Gastrocnemius medialis (tissue), 4 donors: ENCODE measurements around the gene APOD. TPM values are rescaled to one million over a fixed set of nuclear protein-coding genes. Genes with fewer than 3 reads are reported as not detected.

Experiments
- ATAC-seq, 2 donors: fragments of 150-250 bp; one replicate each; pipeline ENCODE4 v1.9.1; 2016
- DNase-seq, 2 donors: peaks; one replicate each; pipeline ENCODE4 v3.0.0-alpha.2; 2019
- H3K27ac ChIP-seq, 4 donors: fragments of 200-600 bp; sonication (generic); 1 replicate in 1 of 4; 2 replicates in 3 of 4; pipeline ENCODE4 v1.5.1; 2016 to 2018; ENCODE audit warnings: mild to moderate bottlenecking in 2 of 4, moderate library complexity in 1 of 4
- H3K27me3 ChIP-seq, 3 donors: fragments of 200-600 bp; sonication (generic) in 2 of 3; 1 replicate in 1 of 3; 2 replicates in 2 of 3; pipeline versions ENCODE4 v1.5.1 to v1.6.0; 2016 to 2019; ENCODE audit warnings: mild to moderate bottlenecking in 1 of 3, moderate library complexity in 1 of 3
- H3K36me3 ChIP-seq, 2 donors: fragments of 200-600 bp; sonication (generic) in 1 of 2; one replicate each; pipeline ENCODE4 v1.5.1; 2017 to 2018
- H3K4me1 ChIP-seq, 2 donors: fragments of 200-600 bp; sonication (generic) in 1 of 2; one replicate each; pipeline ENCODE4 v1.5.1; 2016 to 2017; ENCODE audit warnings: mild to moderate bottlenecking in 2 of 2
- H3K4me3 ChIP-seq, 4 donors: fragments of 200-600 bp; sonication (generic) in 3 of 4; 1 replicate in 1 of 4; 2 replicates in 3 of 4; pipeline ENCODE4 v1.5.1; 2016 to 2019; ENCODE audit warnings: mild to moderate bottlenecking in 2 of 4
- H3K9me3 ChIP-seq, 3 donors: fragments of 200-600 bp; sonication (generic) in 2 of 3; 1 replicate in 1 of 3; 2 replicates in 2 of 3; pipeline ENCODE4 v1.5.1; 2016 to 2019
- CTCF ChIP-seq, 5 experiments: fragments of 450-650 bp in 3 of 5; fragments of 200-600 bp in 2 of 5; sonication (generic) in 2 of 5; IDR thresholded peaks in 4 of 5; conservative IDR thresholded peaks in 1 of 5; 1 replicate in 4 of 5; 2 replicates in 1 of 5; pipeline ENCODE4 v1.5.1; 2016 to 2019; ENCODE audit warnings: antibody characterized with exemption in 5 of 5, mild to moderate bottlenecking in 3 of 5, moderate library complexity in 3 of 5
- POLR2A ChIP-seq, 2 donors: fragments of 450-650 bp; IDR thresholded peaks; one replicate each; pipeline ENCODE4 v1.6.1; 2017; ENCODE audit warnings: antibody characterized with exemption in 2 of 2, mild to moderate bottlenecking in 2 of 2, moderate library complexity in 2 of 2
- in situ Hi-C, 4 donors: fragments of 200-750 bp; cut with MboI; loops; one replicate each; pipeline versions ENCODE4 v1.15.0 to v1.8.0; 2017; ENCODE audit warnings: low sequenced_read_pairs in 4 of 4
- intact Hi-C: fragments of 100-400 bp; cut with DNase I; formaldehyde crosslinking; loops from one replicate; pipeline ENCODE4 v1.15.1; 2023; ENCODE audit warnings: low total_unique reads
- total RNA-seq, 4 donors: library from RNA; depleted of rRNA; stranded (reverse); fragments of >200 nt; gene quantifications; one replicate each; pipeline versions ENCODE4 v1.1.0 to v1.2.3, GENCODE V29; 2016

The APOD gene
- total RNA-seq, 4 donors from 2014 or later: 602 to 801 (median 626) TPM

- ATAC-seq (no peak), DNase-seq (no peak)
- no peaks in the 10 kb centered on the region for H3K27me3 ChIP-seq
- no peak overlapping the region for H3K27ac ChIP-seq
- intact Hi-C loops: no loop called here
- no peaks in the 10 kb centered on the region for H3K36me3 ChIP-seq
- peaks cover 23 to 24% of the 10 kb centered on the region in 2 donors for H3K4me1 ChIP-seq
- in situ Hi-C loops: loop anchor here in 1 of 4 donors (25.0 kb wide), 1 partner anchor 258 kb away; no protein-coding TSS in a partner anchor
- H3K9me3 ChIP-seq: no peaks in the 10 kb centered on the region
- peak overlapping the region in 3 of 4 donors; percentile 23 to 41 (median 33) for H3K4me3 ChIP-seq
- no peak for TF ChIP-seq CTCF (IDR thresholded peaks at IDR 0.05 in 4 of 5, conservative IDR thresholded peaks at IDR 0.05 in 1 of 5)
- no peak for TF ChIP-seq POLR2A (IDR thresholded peaks at IDR 0.05)
Measured at GRCh38 chr3:195579281-195579680, 4.5 kb downstream of the APOD start.

- Histone ChIP-seq H3K4me3 (peak overlapping the region in 2 of 4 donors; percentile 12 to 41), H3K9me3 (no peaks in the 10 kb centered on the region), H3K27me3 (no peaks in the 10 kb centered on the region), H3K27ac (no peak overlapping the region), H3K36me3 (no peaks in the 10 kb centered on the region), H3K4me1 (peaks cover 26 to 30% of the 10 kb centered on the region in 2 donors)
- intact Hi-C loops (no loop called here), in situ Hi-C loops (loop anchor here in 1 of 4 donors (25.0 kb wide), 1 partner anchor 259 kb away; no protein-coding TSS in a partner anchor)
- ATAC-seq (no peak), DNase-seq (no peak)
- TF ChIP-seq CTCF (IDR thresholded peaks at IDR 0.05 in 4 of 5, conservative IDR thresholded peaks at IDR 0.05 in 1 of 5): no peak
Measured at GRCh38 chr3:195578565-195578964, 5.2 kb downstream of the APOD start.

- intact Hi-C loops: no loop called here
Measured at GRCh38 chr3:195577645-195578177, 6.0 kb downstream of the APOD start.

GRCh38 chr3:195574497-195575304, 9.0 kb downstream of the APOD start:
- peak; percentile 92 to 95 for ATAC-seq
- TF ChIP-seq CTCF (IDR thresholded peaks at IDR 0.05 in 4 of 5, conservative IDR thresholded peaks at IDR 0.05 in 1 of 5) (no peak), POLR2A (IDR thresholded peaks at IDR 0.05) (no peak)
- Histone ChIP-seq H3K9me3 (no peaks in the 10 kb centered on the region), H3K36me3 (no peaks in the 10 kb centered on the region), H3K27ac (peak overlapping the region; percentile 75 to 90 (median 82)), H3K4me1 (peaks cover 21 to 31% of the 10 kb centered on the region in 2 donors), H3K4me3 (no peak overlapping the region), H3K27me3 (no peaks in the 10 kb centered on the region)
- in situ Hi-C loops (loop anchor here in 2 of 4 donors (25.0 kb wide), 1 partner anchor 263 kb away; no protein-coding TSS in a partner anchor), intact Hi-C loops (loop anchor here (2.0 kb wide), 1 partner anchor 14 kb away; no protein-coding TSS in a partner anchor)
- peak; percentile 78 to 87 for DNase-seq

More at GRCh38 chr3:195577645-195578177, 6.0 kb downstream of the APOD start:
- Histone ChIP-seq H3K36me3 (no peaks in the 10 kb centered on the region), H3K27ac (no peak overlapping the region), H3K4me1 (peaks cover 29 to 39% of the 10 kb centered on the region in 2 donors), H3K9me3 (no peaks in the 10 kb centered on the region), H3K4me3 (peak overlapping the region in 2 of 4 donors; percentile 1 to 12), H3K27me3 (no peaks in the 10 kb centered on the region)
- TF ChIP-seq CTCF (IDR thresholded peaks at IDR 0.05 in 4 of 5, conservative IDR thresholded peaks at IDR 0.05 in 1 of 5): no peak
- no peak for TF ChIP-seq POLR2A (IDR thresholded peaks at IDR 0.05)
- in situ Hi-C loops: loop anchor here in 1 of 4 donors (25.0 kb wide), 1 partner anchor 260 kb away; no protein-coding TSS in a partner anchor
- no peak for ATAC-seq
- no peak for DNase-seq
